SK-N-SH treated with all-trans-retinoic acid at 6 μM for 48 hours (cell line): ENCODE results near the gene KLF13.

Source experiments
- ATAC-seq: fragments of 200-7000 bp; cut with Tn5 transposase; 3 replicates; pipeline ENCODE4 v1.9.1; 2020; ENCODE audit warnings: mild to moderate bottlenecking, moderate library complexity
- ARNTL ChIP-seq: fragments of 450-650 bp; formaldehyde crosslinking; IDR thresholded peaks from 2 replicates; pipeline ENCODE4 v1.5.0; 2020; ENCODE audit warnings: low read depth, mild to moderate bottlenecking, moderate library complexity, borderline replicate concordance
- BACH2 ChIP-seq: fragments of 250-450 bp; sonication (Bioruptor Pico); IDR thresholded peaks from 2 replicates; pipeline ENCODE4 v1.9.0; 2021; ENCODE audit warnings: mild to moderate bottlenecking, borderline replicate concordance
- CSDC2 ChIP-seq: fragments of 250-450 bp; sonication (Bioruptor Pico); IDR thresholded peaks from 2 replicates; pipeline ENCODE4 v1.5.0; 2020; ENCODE audit warnings: mild to moderate bottlenecking, moderate library complexity
- CSRNP3 ChIP-seq: fragments of 250-450 bp; sonication (Bioruptor Pico); IDR thresholded peaks from 2 replicates; pipeline ENCODE4 v1.5.1; 2021; ENCODE audit warnings: mild to moderate bottlenecking, moderate library complexity
- ESRRG ChIP-seq: fragments of 250-450 bp; sonication (Bioruptor Pico); IDR thresholded peaks from 2 replicates; pipeline ENCODE4 v1.6.1; 2021; ENCODE audit warnings: mild to moderate bottlenecking
- GLIS3 ChIP-seq: fragments of 250-450 bp; sonication (Bioruptor Pico); IDR thresholded peaks from 2 replicates; pipeline ENCODE4 v1.5.0; 2020; ENCODE audit warnings: mild to moderate bottlenecking, moderate library complexity
- ISL1 ChIP-seq: fragments of 250-450 bp; sonication (Bioruptor Pico); IDR thresholded peaks from 2 replicates; pipeline ENCODE4 v2.1.2; 2022; ENCODE audit warnings: mild to moderate bottlenecking, moderate library complexity
- OSR1 ChIP-seq: fragments of 250-450 bp; sonication (Bioruptor Pico); IDR thresholded peaks from 2 replicates; pipeline ENCODE4 v1.8.0; 2022; ENCODE audit warnings: moderate library complexity, mild to moderate bottlenecking, inconsistent platforms
- POU6F1 ChIP-seq: fragments of 250-450 bp; sonication (Bioruptor Pico); IDR thresholded peaks from 2 replicates; pipeline ENCODE4 v1.8.0; 2021; ENCODE audit warnings: low read depth, mild to moderate bottlenecking, moderate library complexity, borderline replicate concordance
- PPARA ChIP-seq: fragments of 250-450 bp; sonication (Bioruptor Pico); IDR thresholded peaks from 2 replicates; pipeline ENCODE4 v1.5.0; 2020; ENCODE audit warnings: mild to moderate bottlenecking, borderline replicate concordance
- RARB ChIP-seq: fragments of 250-450 bp; sonication (Bioruptor Pico); IDR thresholded peaks from 2 replicates; pipeline ENCODE4 v1.8.0; 2021; ENCODE audit warnings: mild to moderate bottlenecking, moderate library complexity
- SNAI2 ChIP-seq: fragments of 250-450 bp; sonication (Bioruptor Pico); IDR thresholded peaks from 2 replicates; pipeline ENCODE4 v1.5.0; 2020; ENCODE audit warnings: mild to moderate bottlenecking, moderate library complexity
- TCF4 ChIP-seq: fragments of 250-450 bp; sonication (Bioruptor Pico); IDR thresholded peaks from 2 replicates; pipeline ENCODE4 v1.8.0; 2021; ENCODE audit warnings: mild to moderate bottlenecking, moderate library complexity, borderline replicate concordance
- TOX ChIP-seq: fragments of 250-450 bp; sonication (Bioruptor Pico); IDR thresholded peaks from 2 replicates; pipeline ENCODE4 v1.8.0; 2021; ENCODE audit warnings: mild to moderate bottlenecking, moderate library complexity, borderline replicate concordance
- ZC3H10 ChIP-seq: fragments of 250-450 bp; sonication (Bioruptor Pico); IDR thresholded peaks from 2 replicates; pipeline ENCODE4 v1.5.1; 2021; ENCODE audit warnings: mild to moderate bottlenecking, moderate library complexity
- ZFP3 ChIP-seq: fragments of 250-450 bp; sonication (Bioruptor Pico); IDR thresholded peaks from 2 replicates; pipeline ENCODE4 v1.5.0; 2020; ENCODE audit warnings: mild to moderate bottlenecking, moderate library complexity
- ZFP30 ChIP-seq: fragments of 450-650 bp; formaldehyde crosslinking; IDR thresholded peaks from 2 replicates; pipeline ENCODE4 v1.5.0; 2022; ENCODE audit warnings: mild to moderate bottlenecking, moderate library complexity
- ZNF565 ChIP-seq: fragments of 450-650 bp; formaldehyde crosslinking; conservative IDR thresholded peaks from 2 replicates; pipeline ENCODE4 v1.5.0; 2020; ENCODE audit warnings: low read depth, mild to moderate bottlenecking, moderate library complexity
- ZNF70 ChIP-seq: fragments of 450-650 bp; formaldehyde crosslinking; IDR thresholded peaks from 2 replicates; pipeline ENCODE4 v1.5.0; 2020; ENCODE audit warnings: mild to moderate bottlenecking, moderate library complexity
- ZNF8 ChIP-seq: fragments of 450-650 bp; formaldehyde crosslinking; IDR thresholded peaks from 2 replicates; pipeline ENCODE4 v1.5.0; 2020; ENCODE audit warnings: mild to moderate bottlenecking, moderate library complexity
- TF ChIP-seq, protein P1 (sequence below): fragments of 250-450 bp; sonication (Bioruptor Pico); IDR thresholded peaks from 2 replicates; pipeline ENCODE4 v1.5.1; 2020; ENCODE audit warnings: low read depth, mild to moderate bottlenecking, moderate library complexity
- TF ChIP-seq, protein P2 (sequence below): fragments of 250-450 bp; sonication (Bioruptor Pico); IDR thresholded peaks from 2 replicates; pipeline ENCODE4 v1.5.0; 2020; ENCODE audit warnings: mild to moderate bottlenecking, moderate library complexity
- TF ChIP-seq, protein P3 (sequence below): fragments of 250-450 bp; sonication (Bioruptor Pico); IDR thresholded peaks from 2 replicates; pipeline ENCODE4 v1.8.0; 2020; ENCODE audit warnings: mild to moderate bottlenecking, moderate library complexity, borderline replicate concordance

Gene KLF13

GRCh38 chr15:31403096-31403495, 76.5 kb downstream of the KLF13 start (continued):
- TF ChIP-seq CSRNP3 (CRISPR knock-in tag) (no peak), GLIS3 (CRISPR knock-in tag) (no peak), CSDC2 (CRISPR knock-in tag) (no peak), ZNF565 (CRISPR knock-in tag) (no peak)
- TF ChIP-seq, protein P1, sequence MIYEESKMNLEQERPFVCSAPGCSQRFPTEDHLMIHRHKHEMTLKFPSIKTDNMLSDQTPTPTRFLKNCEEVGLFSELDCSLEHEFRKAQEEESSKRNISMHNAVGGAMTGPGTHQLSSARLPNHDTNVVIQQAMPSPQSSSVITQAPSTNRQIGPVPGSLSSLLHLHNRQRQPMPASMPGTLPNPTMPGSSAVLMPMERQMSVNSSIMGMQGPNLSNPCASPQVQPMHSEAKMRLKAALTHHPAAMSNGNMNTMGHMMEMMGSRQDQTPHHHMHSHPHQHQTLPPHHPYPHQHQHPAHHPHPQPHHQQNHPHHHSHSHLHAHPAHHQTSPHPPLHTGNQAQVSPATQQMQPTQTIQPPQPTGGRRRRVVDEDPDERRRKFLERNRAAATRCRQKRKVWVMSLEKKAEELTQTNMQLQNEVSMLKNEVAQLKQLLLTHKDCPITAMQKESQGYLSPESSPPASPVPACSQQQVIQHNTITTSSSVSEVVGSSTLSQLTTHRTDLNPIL (CRISPR knock-in tag), result no peak

DNA sequence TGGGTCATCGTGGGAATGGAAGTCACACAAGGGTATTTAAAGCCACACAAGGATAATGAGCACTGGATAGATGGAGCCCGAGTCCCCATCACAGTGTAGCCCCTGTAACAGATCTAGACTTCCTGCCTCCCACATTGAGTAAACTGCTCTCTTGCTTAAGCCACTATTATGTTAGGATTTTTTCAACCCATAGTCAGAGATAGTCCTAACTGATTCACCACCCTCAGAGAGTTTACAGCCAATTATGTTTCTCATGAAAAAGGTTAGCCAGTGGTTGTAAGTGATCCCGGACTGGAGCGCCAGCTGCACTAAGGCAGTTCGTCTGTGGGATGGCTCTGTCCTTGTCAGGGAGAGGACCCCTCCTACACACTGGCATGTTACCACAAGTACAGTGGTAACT, 77.0 kb downstream of the KLF13 start:
- ATAC-seq, result no peak
- TF ChIP-seq POU6F1 (CRISPR knock-in tag), result no peak
- TF ChIP-seq, protein P1 (CRISPR knock-in tag), result no peak
- TF ChIP-seq ZNF565 (CRISPR knock-in tag), result no peak
- TF ChIP-seq, protein P2, sequence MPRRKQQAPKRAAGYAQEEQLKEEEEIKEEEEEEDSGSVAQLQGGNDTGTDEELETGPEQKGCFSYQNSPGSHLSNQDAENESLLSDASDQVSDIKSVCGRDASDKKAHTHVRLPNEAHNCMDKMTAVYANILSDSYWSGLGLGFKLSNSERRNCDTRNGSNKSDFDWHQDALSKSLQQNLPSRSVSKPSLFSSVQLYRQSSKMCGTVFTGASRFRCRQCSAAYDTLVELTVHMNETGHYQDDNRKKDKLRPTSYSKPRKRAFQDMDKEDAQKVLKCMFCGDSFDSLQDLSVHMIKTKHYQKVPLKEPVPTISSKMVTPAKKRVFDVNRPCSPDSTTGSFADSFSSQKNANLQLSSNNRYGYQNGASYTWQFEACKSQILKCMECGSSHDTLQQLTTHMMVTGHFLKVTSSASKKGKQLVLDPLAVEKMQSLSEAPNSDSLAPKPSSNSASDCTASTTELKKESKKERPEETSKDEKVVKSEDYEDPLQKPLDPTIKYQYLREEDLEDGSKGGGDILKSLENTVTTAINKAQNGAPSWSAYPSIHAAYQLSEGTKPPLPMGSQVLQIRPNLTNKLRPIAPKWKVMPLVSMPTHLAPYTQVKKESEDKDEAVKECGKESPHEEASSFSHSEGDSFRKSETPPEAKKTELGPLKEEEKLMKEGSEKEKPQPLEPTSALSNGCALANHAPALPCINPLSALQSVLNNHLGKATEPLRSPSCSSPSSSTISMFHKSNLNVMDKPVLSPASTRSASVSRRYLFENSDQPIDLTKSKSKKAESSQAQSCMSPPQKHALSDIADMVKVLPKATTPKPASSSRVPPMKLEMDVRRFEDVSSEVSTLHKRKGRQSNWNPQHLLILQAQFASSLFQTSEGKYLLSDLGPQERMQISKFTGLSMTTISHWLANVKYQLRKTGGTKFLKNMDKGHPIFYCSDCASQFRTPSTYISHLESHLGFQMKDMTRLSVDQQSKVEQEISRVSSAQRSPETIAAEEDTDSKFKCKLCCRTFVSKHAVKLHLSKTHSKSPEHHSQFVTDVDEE (CRISPR knock-in tag), result no peak
- no peak for TF ChIP-seq ARNTL
- no peak for TF ChIP-seq ZC3H10 (CRISPR knock-in tag)
- TF ChIP-seq, protein P3, sequence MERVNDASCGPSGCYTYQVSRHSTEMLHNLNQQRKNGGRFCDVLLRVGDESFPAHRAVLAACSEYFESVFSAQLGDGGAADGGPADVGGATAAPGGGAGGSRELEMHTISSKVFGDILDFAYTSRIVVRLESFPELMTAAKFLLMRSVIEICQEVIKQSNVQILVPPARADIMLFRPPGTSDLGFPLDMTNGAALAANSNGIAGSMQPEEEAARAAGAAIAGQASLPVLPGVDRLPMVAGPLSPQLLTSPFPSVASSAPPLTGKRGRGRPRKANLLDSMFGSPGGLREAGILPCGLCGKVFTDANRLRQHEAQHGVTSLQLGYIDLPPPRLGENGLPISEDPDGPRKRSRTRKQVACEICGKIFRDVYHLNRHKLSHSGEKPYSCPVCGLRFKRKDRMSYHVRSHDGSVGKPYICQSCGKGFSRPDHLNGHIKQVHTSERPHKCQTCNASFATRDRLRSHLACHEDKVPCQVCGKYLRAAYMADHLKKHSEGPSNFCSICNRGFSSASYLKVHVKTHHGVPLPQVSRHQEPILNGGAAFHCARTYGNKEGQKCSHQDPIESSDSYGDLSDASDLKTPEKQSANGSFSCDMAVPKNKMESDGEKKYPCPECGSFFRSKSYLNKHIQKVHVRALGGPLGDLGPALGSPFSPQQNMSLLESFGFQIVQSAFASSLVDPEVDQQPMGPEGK (CRISPR knock-in tag), result no peak
- TF ChIP-seq ZFP30 (CRISPR knock-in tag), result no peak
- TF ChIP-seq ISL1 (CRISPR knock-in tag), result no peak
- TF ChIP-seq ZNF70, result no peak
- TF ChIP-seq OSR1 (CRISPR knock-in tag), result no peak
- no peak for TF ChIP-seq BACH2 (CRISPR knock-in tag)
- TF ChIP-seq RARB (CRISPR knock-in tag), result no peak
- TF ChIP-seq TOX (CRISPR knock-in tag), result no peak
- no peak for TF ChIP-seq ZNF8 (CRISPR knock-in tag)
- no peak for TF ChIP-seq ESRRG
- no peak for TF ChIP-seq PPARA (CRISPR knock-in tag)

GRCh38 chr15:31404345-31404744, 77.7 kb downstream of the KLF13 start:
- no peak for ATAC-seq
- TF ChIP-seq ISL1 (CRISPR knock-in tag), result no peak
- TF ChIP-seq ZNF8 (CRISPR knock-in tag), result no peak
- TF ChIP-seq OSR1 (CRISPR knock-in tag), result no peak
- no peak for TF ChIP-seq GLIS3 (CRISPR knock-in tag)
- TF ChIP-seq ZNF565 (CRISPR knock-in tag), result no peak
- TF ChIP-seq POU6F1 (CRISPR knock-in tag), result no peak
- no peak for TF ChIP-seq ZFP3
- TF ChIP-seq RARB (CRISPR knock-in tag), result no peak
- no peak for TF ChIP-seq PPARA (CRISPR knock-in tag)
- no peak for TF ChIP-seq SNAI2 (CRISPR knock-in tag)
- no peak for TF ChIP-seq TCF4
- TF ChIP-seq ZFP30 (CRISPR knock-in tag), result no peak
- no peak for TF ChIP-seq ESRRG
- TF ChIP-seq, protein P3 (CRISPR knock-in tag), result no peak
- TF ChIP-seq ARNTL, result no peak
